ENCODE data around the gene S100A9.
"Not testable (repeated sequence)": the region's sequence is repeated elsewhere in the genome, so short reads cannot be mapped to it uniquely, and the experiment has no call there.

Gene S100A9

GRCh38 chr1:153357853-153358690, at the start of gene S100A9:
Gene S100A9, plus strand, starts transcription at chr1:153357854. Its CDS starts 430 bp downstream, at chr1:153358284.
- no peak for DNase-seq

- no peak for DNase-seq
Measured at GRCh38 chr1:153308540-153308939, 49.1 kb upstream of the S100A9 start.

GRCh38 chr1:153309441-153309840, 48.2 kb upstream of the S100A9 start:
- no peak for DNase-seq

GRCh38 chr1:153310526-153310925, 47.1 kb upstream of the S100A9 start:
- no peak for DNase-seq

GRCh38 chr1:153312570-153313186, 45.0 kb upstream of the S100A9 start, which contains the start of gene PGLYRP3:
Gene PGLYRP3, minus strand, starts transcription at chr1:153312952. Its CDS starts 2,287 bp downstream, at chr1:153310665.
- no peak for DNase-seq

GRCh38 chr1:153313288-153313687, 44.4 kb upstream of the S100A9 start:
- DNase-seq = no peak

- not testable (repeated sequence) for DNase-seq
Measured at GRCh38 chr1:153314388-153314787, 43.3 kb upstream of the S100A9 start.

- DNase-seq = not testable (repeated sequence)
Measured at GRCh38 chr1:153316013-153316412, 41.6 kb upstream of the S100A9 start.

- not testable (repeated sequence) for DNase-seq
Measured at GRCh38 chr1:153318145-153318544, 39.5 kb upstream of the S100A9 start.

- DNase-seq = no peak
Measured at GRCh38 chr1:153322568-153322967, 35.1 kb upstream of the S100A9 start.

- DNase-seq = no peak
Measured at GRCh38 chr1:153324912-153325311, 32.7 kb upstream of the S100A9 start.

- DNase-seq = no peak
Measured at GRCh38 chr1:153333902-153334301, 23.8 kb upstream of the S100A9 start.

GRCh38 chr1:153336650-153337049, 21.0 kb upstream of the S100A9 start:
- DNase-seq = no peak

GRCh38 chr1:153337980-153338853, 19.4 kb upstream of the S100A9 start:
- no peak for DNase-seq

- DNase-seq = no peak
Measured at GRCh38 chr1:153339802-153340201, 17.9 kb upstream of the S100A9 start.

- DNase-seq = no peak
Measured at GRCh38 chr1:153340356-153340755, 17.3 kb upstream of the S100A9 start.

GRCh38 chr1:153341431-153341934, 16.2 kb upstream of the S100A9 start:
- no peak for DNase-seq

- no peak for DNase-seq
Measured at GRCh38 chr1:153342178-153342577, 15.5 kb upstream of the S100A9 start.

- DNase-seq = no peak
Measured at GRCh38 chr1:153343040-153343681, 14.5 kb upstream of the S100A9 start.

GRCh38 chr1:153343811-153344717, 13.6 kb upstream of the S100A9 start:
- no peak for DNase-seq

GRCh38 chr1:153344718-153345025, 13.0 kb upstream of the S100A9 start:
- no peak for DNase-seq

All from stimulated activated CD4-positive, alpha-beta T cell treated with anti-CD3 and anti-CD28 coated beads, Interleukin-15, amount 100 ng/mL, for 24 hours (primary cell).